Measurements from ENCODE around the gene WDR75.

The WDR75 gene

DNA sequence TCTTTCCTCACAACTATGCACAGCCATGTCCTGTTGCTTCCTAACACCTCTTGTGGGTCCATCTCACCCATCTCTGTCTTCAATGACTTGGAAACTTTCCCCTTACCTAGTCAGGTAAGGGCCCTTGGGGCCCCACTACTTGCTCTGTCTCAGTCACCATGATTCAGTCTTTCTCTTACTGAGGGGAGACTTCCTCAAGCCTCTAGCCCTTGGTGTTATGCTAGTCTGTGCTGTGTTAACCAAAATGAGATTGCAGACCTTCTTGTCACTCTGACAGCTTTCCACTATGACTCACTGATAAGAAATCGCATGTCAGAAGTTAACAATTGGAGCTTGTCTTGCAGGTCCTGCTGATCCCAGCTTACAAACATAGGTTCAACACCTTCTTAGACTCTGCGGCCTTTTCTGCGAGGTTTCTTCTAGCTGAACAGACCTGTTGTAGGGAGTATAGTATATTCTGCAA is 65.3 kb downstream of the WDR75 start:
- Histone ChIP-seq H3K4me3 (ENCODE audit: insufficient read depth, low read depth, low read length) (no peak overlapping the region), H3K36me3 (ENCODE audit: control insufficient read depth, insufficient read depth, low read length) (no peaks in the 10 kb centered on the region), H3K27me3 (ENCODE audit: control insufficient read depth, insufficient read depth, low read length, poor library complexity, severe bottlenecking) (no peaks in the 10 kb centered on the region), H3K27ac (ENCODE audit: insufficient read depth, low read depth, low read length, poor library complexity, severe bottlenecking) (no peak overlapping the region), H3K4me1 (ENCODE audit: control insufficient read depth, insufficient read depth, low read length) (no peaks in the 10 kb centered on the region), H3K9me3 (ENCODE audit: control insufficient read depth, low read length) (no peaks in the 10 kb centered on the region)
- 88 to 95% methylated on average over 1 to 3 of the region's 3 CpGs for WGBS, 2 experiments

DNA sequence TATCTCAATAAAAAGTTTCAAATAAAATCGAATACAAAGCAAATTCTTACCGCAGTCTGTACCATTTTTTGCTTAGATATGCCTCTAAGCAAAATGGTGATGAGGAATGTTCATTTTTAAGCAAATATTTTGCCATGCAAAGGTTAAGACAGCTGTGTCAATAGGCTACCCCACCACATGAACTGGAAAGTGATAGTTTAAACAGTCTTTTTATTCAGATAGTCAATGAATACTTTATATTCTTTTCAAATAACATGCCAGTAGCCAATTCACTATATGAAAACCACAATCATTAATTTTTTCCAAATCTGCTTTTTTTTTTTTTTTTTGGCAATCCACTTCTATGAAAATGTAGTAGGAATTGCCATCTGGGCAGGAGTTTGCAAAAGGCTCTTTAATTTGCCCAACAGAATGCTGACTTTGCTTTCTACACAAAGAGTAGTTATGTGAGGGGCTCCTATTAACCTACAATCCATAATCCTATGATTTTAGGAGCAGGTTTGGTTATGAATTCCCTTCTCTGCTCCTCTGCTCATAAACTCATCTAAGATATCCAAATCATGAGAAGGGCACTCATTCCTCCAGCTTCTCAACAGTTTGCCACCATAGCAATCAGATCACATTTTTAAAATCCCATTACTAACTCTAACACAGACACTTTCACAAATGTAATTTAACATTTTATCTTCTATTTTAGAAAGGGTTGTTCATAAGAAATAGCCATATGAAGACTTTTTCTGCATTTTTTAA is 70.1 kb downstream of the WDR75 start:
- no peaks in the 10 kb centered on the region for H3K36me3 ChIP-seq (ENCODE audit: control insufficient read depth, insufficient read depth, low read length)
- H3K27ac ChIP-seq (ENCODE audit: insufficient read depth, low read depth, low read length, poor library complexity, severe bottlenecking): no peak overlapping the region
- H3K9me3 ChIP-seq (ENCODE audit: control insufficient read depth, low read length): no peaks in the 10 kb centered on the region
- H3K27me3 ChIP-seq (ENCODE audit: control insufficient read depth, insufficient read depth, low read length, poor library complexity, severe bottlenecking): no peaks in the 10 kb centered on the region
- H3K4me1 ChIP-seq (ENCODE audit: control insufficient read depth, insufficient read depth, low read length): no peaks in the 10 kb centered on the region
- H3K4me3 ChIP-seq (ENCODE audit: insufficient read depth, low read depth, low read length): no peak overlapping the region
- WGBS, 2 experiments: 85% methylated on average over 2 of the region's 2 CpGs; no CpG with 5 or more reads in 1 of the 2 experiments

DNA sequence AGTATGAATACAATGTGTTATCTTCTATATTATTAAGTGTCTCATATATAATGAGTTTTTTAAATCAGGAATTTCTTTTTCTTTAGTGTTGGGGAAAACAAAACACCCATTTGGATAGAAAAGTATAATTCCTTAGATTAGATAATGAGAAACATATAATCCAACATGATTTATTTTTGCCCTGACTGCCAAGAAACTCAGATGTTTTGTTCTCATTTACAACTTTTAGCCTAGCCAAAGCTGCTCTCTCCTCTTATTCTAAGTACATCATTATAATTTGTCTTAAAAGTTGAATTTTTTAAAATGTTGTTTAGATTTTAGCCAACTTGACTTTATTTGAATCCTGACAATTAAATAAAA is 70.7 kb downstream of the WDR75 start:
- H3K27ac ChIP-seq (ENCODE audit: insufficient read depth, low read depth, low read length, poor library complexity, severe bottlenecking): no peak overlapping the region
- H3K4me3 ChIP-seq (ENCODE audit: insufficient read depth, low read depth, low read length): no peak overlapping the region
- H3K36me3 ChIP-seq (ENCODE audit: control insufficient read depth, insufficient read depth, low read length): no peaks in the 10 kb centered on the region
- H3K4me1 ChIP-seq (ENCODE audit: control insufficient read depth, insufficient read depth, low read length): no peaks in the 10 kb centered on the region
- no peaks in the 10 kb centered on the region for H3K9me3 ChIP-seq (ENCODE audit: control insufficient read depth, low read length)
- no peaks in the 10 kb centered on the region for H3K27me3 ChIP-seq (ENCODE audit: control insufficient read depth, insufficient read depth, low read length, poor library complexity, severe bottlenecking)

- Histone ChIP-seq H3K27me3 (ENCODE audit: control insufficient read depth, insufficient read depth, low read length, poor library complexity, severe bottlenecking) (no peaks in the 10 kb centered on the region), H3K4me1 (ENCODE audit: control insufficient read depth, insufficient read depth, low read length) (no peaks in the 10 kb centered on the region), H3K27ac (ENCODE audit: insufficient read depth, low read depth, low read length, poor library complexity, severe bottlenecking) (no peak overlapping the region), H3K9me3 (ENCODE audit: control insufficient read depth, low read length) (no peaks in the 10 kb centered on the region), H3K36me3 (ENCODE audit: control insufficient read depth, insufficient read depth, low read length) (no peaks in the 10 kb centered on the region), H3K4me3 (ENCODE audit: insufficient read depth, low read depth, low read length) (no peak overlapping the region)
- 96 to 97% methylated on average over 2 to 3 of the region's 3 CpGs for WGBS, 2 experiments
Observed at GRCh38 chr2:189512879-189513278, 71.6 kb downstream of the WDR75 start.

GRCh38 chr2:189514104-189514503 is 72.8 kb downstream of the WDR75 start:
- WGBS, 2 experiments: 91 to 94% methylated on average over 2 to 3 of the region's 3 CpGs
- Histone ChIP-seq H3K4me3 (ENCODE audit: insufficient read depth, low read depth, low read length) (no peak overlapping the region), H3K36me3 (ENCODE audit: control insufficient read depth, insufficient read depth, low read length) (no peaks in the 10 kb centered on the region), H3K9me3 (ENCODE audit: control insufficient read depth, low read length) (no peaks in the 10 kb centered on the region), H3K27me3 (ENCODE audit: control insufficient read depth, insufficient read depth, low read length, poor library complexity, severe bottlenecking) (no peaks in the 10 kb centered on the region), H3K27ac (ENCODE audit: insufficient read depth, low read depth, low read length, poor library complexity, severe bottlenecking) (no peak overlapping the region), H3K4me1 (ENCODE audit: control insufficient read depth, insufficient read depth, low read length) (no peaks in the 10 kb centered on the region)

GRCh38 chr2:189515264-189515663 is 74.0 kb downstream of the WDR75 start:
- Histone ChIP-seq H3K27me3 (ENCODE audit: control insufficient read depth, insufficient read depth, low read length, poor library complexity, severe bottlenecking) (no peaks in the 10 kb centered on the region), H3K4me3 (ENCODE audit: insufficient read depth, low read depth, low read length) (no peak overlapping the region), H3K36me3 (ENCODE audit: control insufficient read depth, insufficient read depth, low read length) (no peaks in the 10 kb centered on the region), H3K27ac (ENCODE audit: insufficient read depth, low read depth, low read length, poor library complexity, severe bottlenecking) (no peak overlapping the region), H3K9me3 (ENCODE audit: control insufficient read depth, low read length) (no peaks in the 10 kb centered on the region), H3K4me1 (ENCODE audit: control insufficient read depth, insufficient read depth, low read length) (no peaks in the 10 kb centered on the region)
- WGBS, 2 experiments: 78 to 100% methylated on average over 1 of the region's 1 CpG

DNA sequence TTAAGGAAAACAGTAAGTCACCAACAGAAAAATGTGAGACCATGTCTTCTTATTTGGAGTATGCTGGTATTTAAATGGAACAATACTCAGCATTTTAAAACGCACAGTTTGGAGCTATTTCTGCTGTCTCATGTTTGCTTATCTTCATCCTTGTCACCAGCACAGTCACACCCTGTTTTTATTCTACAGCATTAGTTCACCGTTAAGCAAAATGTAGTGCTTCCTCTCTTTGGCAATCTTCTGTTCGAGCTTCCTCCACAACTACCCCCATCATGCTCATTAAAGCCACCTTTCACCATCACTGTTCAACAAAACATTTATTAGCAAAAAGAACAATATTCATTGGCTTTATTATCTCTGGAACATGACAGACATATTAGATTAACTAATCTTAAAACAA is 75.3 kb downstream of the WDR75 start:
- Histone ChIP-seq H3K4me3 (ENCODE audit: insufficient read depth, low read depth, low read length) (no peak overlapping the region), H3K9me3 (ENCODE audit: control insufficient read depth, low read length) (no peaks in the 10 kb centered on the region), H3K4me1 (ENCODE audit: control insufficient read depth, insufficient read depth, low read length) (no peaks in the 10 kb centered on the region), H3K27ac (ENCODE audit: insufficient read depth, low read depth, low read length, poor library complexity, severe bottlenecking) (no peak overlapping the region), H3K27me3 (ENCODE audit: control insufficient read depth, insufficient read depth, low read length, poor library complexity, severe bottlenecking) (no peaks in the 10 kb centered on the region), H3K36me3 (ENCODE audit: control insufficient read depth, insufficient read depth, low read length) (no peaks in the 10 kb centered on the region)
- 94 to 95% methylated on average over 3 of the region's 3 CpGs for WGBS, 2 experiments

DNA sequence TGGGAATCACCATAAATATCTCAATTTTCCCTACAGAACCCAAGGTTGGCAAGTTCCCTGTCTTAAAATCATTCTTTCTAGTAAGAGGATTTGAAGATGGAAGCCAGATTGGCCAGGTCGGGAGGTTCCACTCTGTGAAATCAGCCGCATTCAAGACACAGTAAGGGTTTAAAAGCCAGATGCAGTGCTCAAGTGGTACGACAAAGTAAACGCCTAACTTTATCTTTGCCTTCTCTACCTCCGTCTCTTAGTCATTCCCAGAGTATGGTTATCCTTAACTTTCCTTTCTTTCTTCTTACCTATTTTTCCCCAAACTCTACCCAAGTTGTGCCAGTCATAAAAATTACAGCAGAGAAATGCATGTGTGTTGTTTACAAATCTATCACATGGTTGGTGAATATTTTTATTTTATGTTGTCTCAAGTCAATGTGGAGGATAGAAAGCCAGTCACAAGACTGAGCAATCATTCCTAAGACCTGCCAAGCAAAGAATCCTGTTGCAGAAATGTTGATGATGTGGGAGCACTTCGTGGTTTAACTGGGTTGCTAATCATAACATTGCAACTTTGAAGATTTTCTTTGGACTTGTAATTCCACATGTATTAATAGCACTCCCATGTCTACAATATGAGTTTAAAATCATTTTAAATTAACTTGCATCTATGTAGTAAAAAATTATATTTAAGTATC is 76.7 kb downstream of the WDR75 start:
- Histone ChIP-seq H3K4me3 (ENCODE audit: insufficient read depth, low read depth, low read length) (no peak overlapping the region), H3K9me3 (ENCODE audit: control insufficient read depth, low read length) (no peaks in the 10 kb centered on the region), H3K27me3 (ENCODE audit: control insufficient read depth, insufficient read depth, low read length, poor library complexity, severe bottlenecking) (no peaks in the 10 kb centered on the region), H3K36me3 (ENCODE audit: control insufficient read depth, insufficient read depth, low read length) (no peaks in the 10 kb centered on the region), H3K27ac (ENCODE audit: insufficient read depth, low read depth, low read length, poor library complexity, severe bottlenecking) (no peak overlapping the region), H3K4me1 (ENCODE audit: control insufficient read depth, insufficient read depth, low read length) (no peaks in the 10 kb centered on the region)
- WGBS, 2 experiments: 93 to 94% methylated on average over 5 to 6 of the region's 6 CpGs

- H3K36me3 ChIP-seq (ENCODE audit: control insufficient read depth, insufficient read depth, low read length): no peaks in the 10 kb centered on the region
- no peak overlapping the region for H3K4me3 ChIP-seq (ENCODE audit: insufficient read depth, low read depth, low read length)
- H3K4me1 ChIP-seq (ENCODE audit: control insufficient read depth, insufficient read depth, low read length): no peaks in the 10 kb centered on the region
- H3K27me3 ChIP-seq (ENCODE audit: control insufficient read depth, insufficient read depth, low read length, poor library complexity, severe bottlenecking): no peaks in the 10 kb centered on the region
- 70 to 82% methylated on average over 6 of the region's 6 CpGs for WGBS, 2 experiments
- no peak overlapping the region for H3K27ac ChIP-seq (ENCODE audit: insufficient read depth, low read depth, low read length, poor library complexity, severe bottlenecking)
- H3K9me3 ChIP-seq (ENCODE audit: control insufficient read depth, low read length): no peaks in the 10 kb centered on the region
Observed at GRCh38 chr2:189519631-189520387, 78.5 kb downstream of the WDR75 start.
